SK-N-SH (cell line): ENCODE measurements around the gene UCHL1.

Experiments used
- CTCF ChIP-seq: fragments of 200-600 bp; sonication (generic); IDR thresholded peaks from 2 replicates; pipeline ENCODE4 v1.6.1; 2017; ENCODE audit warnings: antibody characterized with exemption, mild to moderate bottlenecking, moderate library complexity
- EP300 ChIP-seq, 2 experiments: IDR thresholded peaks; 2 replicates each; pipeline versions ENCODE4 v1.4.0 to v1.6.1; 2012; ENCODE audit warnings: borderline replicate concordance in 1 of 2, low read depth in 1 of 2, low read length in 1 of 2
- EZH2phosphoT487 ChIP-seq: fragments of 200-600 bp; sonication (generic); IDR thresholded peaks from 2 replicates; pipeline ENCODE4 v1.6.1; 2017; ENCODE audit warnings: low read depth, mixed run types, mild to moderate bottlenecking, antibody characterized with exemption, moderate library complexity, borderline replicate concordance
- FOXJ3 ChIP-seq: sonication (generic); formaldehyde crosslinking; IDR thresholded peaks from 2 replicates; pipeline ENCODE4 v1.5.1; 2020; ENCODE audit warnings: mild to moderate bottlenecking, missing genetic modification reagents
- GATA2 ChIP-seq: sonication (generic); formaldehyde crosslinking; IDR thresholded peaks from 2 replicates; pipeline ENCODE4 v1.5.0; 2020; ENCODE audit warnings: mild to moderate bottlenecking, missing genetic modification reagents
- JUND ChIP-seq: IDR thresholded peaks from 2 replicates; pipeline ENCODE4 v1.4.0; 2012
- MXI1 ChIP-seq: IDR thresholded peaks from 2 replicates; pipeline ENCODE4 v1.6.1; 2012; ENCODE audit warnings: mild to moderate bottlenecking, low read depth, low read length, improper control_type of control experiment
- NFIC ChIP-seq: IDR thresholded peaks from 2 replicates; pipeline ENCODE4 v1.4.0; 2012; ENCODE audit warnings: borderline replicate concordance
- RCOR1 ChIP-seq: fragments of 150-350 bp; IDR thresholded peaks from 2 replicates; pipeline ENCODE4 v1.6.1; 2017; ENCODE audit warnings: antibody characterized with exemption, low read length
- SMC3 ChIP-seq: IDR thresholded peaks from 2 replicates; pipeline ENCODE4 v1.6.1; 2012; ENCODE audit warnings: low read depth, low read length, improper control_type of control experiment
- TAF1 ChIP-seq: IDR thresholded peaks from 2 replicates; pipeline ENCODE4 v1.6.1; 2012; ENCODE audit warnings: low read depth, mild to moderate bottlenecking, low read length, moderate library complexity, borderline replicate concordance
- YY1 ChIP-seq: IDR thresholded peaks from 2 replicates; pipeline ENCODE4 v1.4.0; 2012; ENCODE audit warnings: low read depth, mild to moderate bottlenecking
- TF ChIP-seq, protein P1 (sequence below): IDR thresholded peaks from 2 replicates; pipeline ENCODE4 v1.6.1; 2012; ENCODE audit warnings: mild to moderate bottlenecking, low read depth, low read length, moderate library complexity
- TF ChIP-seq, protein P2 (sequence below): IDR thresholded peaks from 2 replicates; pipeline ENCODE4; 2012

DNA sequence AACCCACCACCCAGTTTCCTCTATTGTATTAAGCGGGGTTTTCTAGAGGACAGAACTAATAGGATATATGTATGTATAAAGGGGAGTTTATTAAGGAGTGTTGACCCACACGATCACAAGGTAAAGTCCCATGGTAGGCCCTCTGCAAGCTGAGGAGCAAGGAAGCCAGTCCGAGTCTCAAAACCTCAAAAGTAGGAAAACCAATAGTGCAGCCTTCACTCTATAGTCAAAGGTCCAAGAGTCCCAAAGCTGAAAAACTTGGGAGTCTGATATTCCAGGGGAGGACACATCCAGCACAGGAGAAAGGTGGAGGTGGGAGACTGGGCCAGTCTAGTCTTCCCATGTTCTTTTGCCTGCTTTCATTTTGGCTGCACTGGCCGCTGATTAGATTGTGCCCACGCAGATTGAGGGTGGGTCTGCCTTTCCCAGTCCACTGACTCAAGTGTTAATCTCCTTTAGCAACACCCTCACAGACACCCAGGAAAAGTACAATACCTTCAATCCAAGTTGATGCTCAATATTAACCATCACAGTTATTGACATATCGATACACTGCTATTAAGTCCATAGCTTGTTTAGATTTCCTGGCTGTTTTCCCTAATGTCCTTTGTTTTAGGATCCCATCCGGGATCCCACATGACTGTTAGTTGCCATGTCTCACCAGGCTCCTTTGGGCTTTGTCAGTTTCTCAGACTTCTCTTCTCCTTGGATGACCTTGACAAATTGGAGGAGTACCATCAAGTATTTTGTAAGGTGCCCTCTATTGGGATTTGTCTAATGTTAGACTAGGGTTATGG, 12.2 kb downstream of the UCHL1 start:
- no peak for TF ChIP-seq CTCF
- no peak for TF ChIP-seq TAF1
- TF ChIP-seq, protein P1, sequence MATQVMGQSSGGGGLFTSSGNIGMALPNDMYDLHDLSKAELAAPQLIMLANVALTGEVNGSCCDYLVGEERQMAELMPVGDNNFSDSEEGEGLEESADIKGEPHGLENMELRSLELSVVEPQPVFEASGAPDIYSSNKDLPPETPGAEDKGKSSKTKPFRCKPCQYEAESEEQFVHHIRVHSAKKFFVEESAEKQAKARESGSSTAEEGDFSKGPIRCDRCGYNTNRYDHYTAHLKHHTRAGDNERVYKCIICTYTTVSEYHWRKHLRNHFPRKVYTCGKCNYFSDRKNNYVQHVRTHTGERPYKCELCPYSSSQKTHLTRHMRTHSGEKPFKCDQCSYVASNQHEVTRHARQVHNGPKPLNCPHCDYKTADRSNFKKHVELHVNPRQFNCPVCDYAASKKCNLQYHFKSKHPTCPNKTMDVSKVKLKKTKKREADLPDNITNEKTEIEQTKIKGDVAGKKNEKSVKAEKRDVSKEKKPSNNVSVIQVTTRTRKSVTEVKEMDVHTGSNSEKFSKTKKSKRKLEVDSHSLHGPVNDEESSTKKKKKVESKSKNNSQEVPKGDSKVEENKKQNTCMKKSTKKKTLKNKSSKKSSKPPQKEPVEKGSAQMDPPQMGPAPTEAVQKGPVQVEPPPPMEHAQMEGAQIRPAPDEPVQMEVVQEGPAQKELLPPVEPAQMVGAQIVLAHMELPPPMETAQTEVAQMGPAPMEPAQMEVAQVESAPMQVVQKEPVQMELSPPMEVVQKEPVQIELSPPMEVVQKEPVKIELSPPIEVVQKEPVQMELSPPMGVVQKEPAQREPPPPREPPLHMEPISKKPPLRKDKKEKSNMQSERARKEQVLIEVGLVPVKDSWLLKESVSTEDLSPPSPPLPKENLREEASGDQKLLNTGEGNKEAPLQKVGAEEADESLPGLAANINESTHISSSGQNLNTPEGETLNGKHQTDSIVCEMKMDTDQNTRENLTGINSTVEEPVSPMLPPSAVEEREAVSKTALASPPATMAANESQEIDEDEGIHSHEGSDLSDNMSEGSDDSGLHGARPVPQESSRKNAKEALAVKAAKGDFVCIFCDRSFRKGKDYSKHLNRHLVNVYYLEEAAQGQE: no peak
- no peak for TF ChIP-seq JUND
- TF ChIP-seq GATA2: no peak
- TF ChIP-seq FOXJ3 (CRISPR knock-in tag): no peak
- TF ChIP-seq EP300 (IDR thresholded peaks at IDR 0.05; ENCODE audit: borderline replicate concordance in 1 of 2, low read depth in 1 of 2, low read length in 1 of 2): no peak
- TF ChIP-seq NFIC: no peak
- TF ChIP-seq MXI1: no peak
- no peak for TF ChIP-seq SMC3
- no peak for TF ChIP-seq YY1
- no peak for TF ChIP-seq RCOR1
- TF ChIP-seq, protein P2, sequence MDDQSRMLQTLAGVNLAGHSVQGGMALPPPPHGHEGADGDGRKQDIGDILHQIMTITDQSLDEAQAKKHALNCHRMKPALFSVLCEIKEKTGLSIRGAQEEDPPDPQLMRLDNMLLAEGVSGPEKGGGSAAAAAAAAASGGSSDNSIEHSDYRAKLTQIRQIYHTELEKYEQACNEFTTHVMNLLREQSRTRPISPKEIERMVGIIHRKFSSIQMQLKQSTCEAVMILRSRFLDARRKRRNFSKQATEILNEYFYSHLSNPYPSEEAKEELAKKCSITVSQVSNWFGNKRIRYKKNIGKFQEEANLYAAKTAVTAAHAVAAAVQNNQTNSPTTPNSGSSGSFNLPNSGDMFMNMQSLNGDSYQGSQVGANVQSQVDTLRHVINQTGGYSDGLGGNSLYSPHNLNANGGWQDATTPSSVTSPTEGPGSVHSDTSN: no peak
- no peak for TF ChIP-seq EZH2phosphoT487
